Lower lobe of right lung (tissue), 2 donors: ENCODE results near the gene NSG1. TPM values are rescaled to one million over a fixed set of nuclear protein-coding genes. Genes with fewer than 3 reads are reported as not detected.

Source experiments
- ATAC-seq, 2 donors: fragments of 200-7000 bp; cut with Tn5 transposase; one replicate each; pipeline ENCODE4 v1.9.1; 2020 to 2022; ENCODE audit warnings: mild to moderate bottlenecking in 2 of 2, moderate library complexity in 2 of 2
- DNase-seq: peaks from one replicate; pipeline ENCODE4 v3.0.0-alpha.2; 2020
- H3K27ac ChIP-seq: fragments of 200-600 bp; one replicate; pipeline ENCODE4 v1.8.0; 2022
- H3K27me3 ChIP-seq: fragments of 200-600 bp; one replicate; pipeline ENCODE4 v1.8.0; 2022; ENCODE audit warnings: low read depth
- H3K36me3 ChIP-seq: fragments of 200-600 bp; one replicate; pipeline ENCODE4 v1.8.0; 2022; ENCODE audit warnings: mild to moderate bottlenecking
- H3K4me1 ChIP-seq: fragments of 200-600 bp; one replicate; pipeline ENCODE4 v1.8.0; 2022
- H3K4me3 ChIP-seq: fragments of 200-600 bp; one replicate; pipeline ENCODE4 v1.8.0; 2022; ENCODE audit warnings: mild to moderate bottlenecking
- H3K9me3 ChIP-seq: fragments of 200-600 bp; one replicate; pipeline ENCODE4 v1.8.0; 2022
- intact Hi-C: fragments of 100-400 bp; cut with DNase I; formaldehyde crosslinking; loops from one replicate; pipeline ENCODE4 v1.11.0; 2022
- total RNA-seq: library from RNA; stranded (reverse); fragmentation: NEBNext Ultra II Directional; extraction: Animal tissue kit (Norgen Biotek cat#: 25700); gene quantifications from one replicate; pipeline ENCODE4 v1.2.1, GENCODE V29; 2021
- TF ChIP-seq, protein P1 (sequence below): fragments of 200-600 bp; IDR thresholded peaks from one replicate; pipeline ENCODE4 v1.8.0; 2022; ENCODE audit warnings: antibody characterized with exemption, mild to moderate bottlenecking
- donor health status: DM: no; HTN: yes; CAD: no; lungs with severe emphysema.

The NSG1 gene
- total RNA-seq, 1 donor from 2014 or later = 0.50 TPM

DNA sequence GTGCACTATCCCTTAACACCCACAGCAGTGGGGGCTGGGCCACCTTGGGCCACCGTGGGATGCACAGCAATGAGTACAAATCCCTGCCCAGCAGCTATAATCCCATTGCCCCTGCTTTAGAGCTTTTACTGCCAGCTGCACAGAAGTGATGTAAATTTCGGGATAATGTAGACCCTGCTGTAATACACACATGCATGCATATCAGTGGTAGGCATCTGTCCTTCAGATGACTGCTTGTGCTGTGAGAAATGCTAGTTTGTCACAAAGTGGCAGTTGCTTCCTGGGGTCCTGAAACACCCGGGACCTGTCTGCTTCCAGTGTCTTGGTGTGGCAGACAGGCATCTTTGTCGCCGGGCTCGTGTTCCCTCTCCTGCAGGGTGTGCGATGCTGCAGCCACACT, 14.1 kb downstream of the NSG1 start:
- Histone ChIP-seq H3K4me1 (no peaks in the 10 kb centered on the region), H3K27ac (no peak overlapping the region), H3K36me3 (no peaks in the 10 kb centered on the region), H3K9me3 (no peaks in the 10 kb centered on the region), H3K27me3 (peaks cover 12% of the 10 kb centered on the region), H3K4me3 (no peak overlapping the region)
- TF ChIP-seq, protein P1, sequence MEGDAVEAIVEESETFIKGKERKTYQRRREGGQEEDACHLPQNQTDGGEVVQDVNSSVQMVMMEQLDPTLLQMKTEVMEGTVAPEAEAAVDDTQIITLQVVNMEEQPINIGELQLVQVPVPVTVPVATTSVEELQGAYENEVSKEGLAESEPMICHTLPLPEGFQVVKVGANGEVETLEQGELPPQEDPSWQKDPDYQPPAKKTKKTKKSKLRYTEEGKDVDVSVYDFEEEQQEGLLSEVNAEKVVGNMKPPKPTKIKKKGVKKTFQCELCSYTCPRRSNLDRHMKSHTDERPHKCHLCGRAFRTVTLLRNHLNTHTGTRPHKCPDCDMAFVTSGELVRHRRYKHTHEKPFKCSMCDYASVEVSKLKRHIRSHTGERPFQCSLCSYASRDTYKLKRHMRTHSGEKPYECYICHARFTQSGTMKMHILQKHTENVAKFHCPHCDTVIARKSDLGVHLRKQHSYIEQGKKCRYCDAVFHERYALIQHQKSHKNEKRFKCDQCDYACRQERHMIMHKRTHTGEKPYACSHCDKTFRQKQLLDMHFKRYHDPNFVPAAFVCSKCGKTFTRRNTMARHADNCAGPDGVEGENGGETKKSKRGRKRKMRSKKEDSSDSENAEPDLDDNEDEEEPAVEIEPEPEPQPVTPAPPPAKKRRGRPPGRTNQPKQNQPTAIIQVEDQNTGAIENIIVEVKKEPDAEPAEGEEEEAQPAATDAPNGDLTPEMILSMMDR = no peak
- intact Hi-C loops = no loop called here
- DNase-seq (no peak), ATAC-seq (no peak)

DNA sequence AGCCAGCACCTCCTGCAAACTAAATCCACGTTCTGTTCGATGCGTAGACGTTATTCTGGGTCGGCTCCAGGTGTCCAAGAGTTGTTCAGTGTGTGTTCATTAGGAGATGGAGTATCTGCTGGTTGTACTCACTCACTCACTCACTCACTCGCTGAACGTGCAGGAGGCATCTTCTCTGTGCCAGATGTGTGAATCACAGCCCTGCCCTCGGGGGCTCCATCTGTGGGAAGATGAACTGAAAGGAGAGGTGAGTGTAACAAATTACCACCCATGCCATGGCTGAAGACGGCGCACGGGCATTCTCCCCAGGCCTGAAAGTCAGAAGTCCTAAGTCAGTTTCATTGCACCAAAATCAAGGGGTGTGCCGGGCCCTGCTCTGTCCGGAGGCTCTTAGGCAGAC, 16.1 kb downstream of the NSG1 start:
- Histone ChIP-seq H3K4me3 (no peak overlapping the region), H3K9me3 (no peaks in the 10 kb centered on the region), H3K4me1 (no peaks in the 10 kb centered on the region), H3K27me3 (peaks cover 12% of the 10 kb centered on the region), H3K36me3 (no peaks in the 10 kb centered on the region), H3K27ac (no peak overlapping the region)
- no peak for ATAC-seq
- intact Hi-C loops = no loop called here
- DNase-seq = no peak
- TF ChIP-seq, protein P1 = no peak

DNA sequence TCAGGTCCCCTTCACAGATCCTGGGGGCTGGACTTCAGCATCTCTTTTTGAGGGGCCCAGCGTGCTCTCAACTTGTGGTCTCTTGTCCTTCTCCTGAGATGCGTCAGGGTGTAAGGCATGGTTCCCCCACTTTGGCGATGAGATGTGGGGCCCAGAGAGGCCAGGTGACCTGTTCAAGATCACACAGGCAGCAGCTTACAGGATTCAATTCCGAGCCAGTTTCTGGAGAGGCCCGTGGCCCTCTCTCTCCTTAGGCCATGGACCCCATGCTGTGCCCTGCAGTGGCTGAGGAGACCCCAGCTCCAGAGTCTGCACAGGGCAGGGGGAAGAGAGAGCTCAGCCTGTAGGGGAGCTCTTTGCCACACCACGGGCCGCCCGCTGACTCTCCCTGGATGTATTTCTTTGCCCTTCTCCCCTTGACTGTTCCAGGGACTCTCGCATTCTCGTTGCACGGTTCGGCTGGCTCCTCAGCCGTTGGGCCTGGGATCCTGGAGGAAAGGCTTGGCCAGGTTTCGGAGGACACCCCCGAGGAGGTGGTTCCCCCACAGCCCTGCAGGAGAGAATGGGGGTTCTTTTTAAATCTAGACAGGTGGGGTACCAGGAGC, 18.6 kb downstream of the NSG1 start:
- H3K4me1 ChIP-seq = no peaks in the 10 kb centered on the region
- ATAC-seq = no peak
- H3K9me3 ChIP-seq = no peaks in the 10 kb centered on the region
- intact Hi-C loops = no loop called here
- H3K27ac ChIP-seq = no peak overlapping the region
- H3K36me3 ChIP-seq = no peaks in the 10 kb centered on the region
- no peak for DNase-seq
- peaks cover 12% of the 10 kb centered on the region for H3K27me3 ChIP-seq
- no peak overlapping the region for H3K4me3 ChIP-seq
- TF ChIP-seq, protein P1 = no peak

GRCh38 chr4:4406455-4407298, 19.8 kb downstream of the NSG1 start:
- DNase-seq = no peak
- peaks cover 8% of the 10 kb centered on the region for H3K27me3 ChIP-seq

GRCh38 chr4:4407299-4408131, 20.6 kb downstream of the NSG1 start:
- ATAC-seq = no peak
- intact Hi-C loops = no loop called here
- Histone ChIP-seq H3K36me3 (no peaks in the 10 kb centered on the region), H3K9me3 (no peaks in the 10 kb centered on the region), H3K4me1 (no peaks in the 10 kb centered on the region), H3K4me3 (no peak overlapping the region), H3K27ac (no peak overlapping the region), H3K27me3 (peaks cover 8% of the 10 kb centered on the region)
- TF ChIP-seq, protein P1 = no peak
- no peak for DNase-seq

More at GRCh38 chr4:4406455-4407298, 19.8 kb downstream of the NSG1 start:
- ATAC-seq = no peak
- Histone ChIP-seq H3K9me3 (no peaks in the 10 kb centered on the region), H3K4me1 (no peaks in the 10 kb centered on the region), H3K27ac (no peak overlapping the region), H3K4me3 (no peak overlapping the region), H3K36me3 (no peaks in the 10 kb centered on the region)
- intact Hi-C loops = no loop called here
- TF ChIP-seq, protein P1 = no peak
